Common myeloid progenitor, CD34-positive (primary cell): Measurements from ENCODE around the gene FMC1.
"Not testable (repeated sequence)": the region's sequence is repeated elsewhere in the genome, so short reads cannot be mapped to it uniquely, and the experiment has no call there.

ENCODE experiments used
- CTCF ChIA-PET: fragments of 350-600 bp; sonication (Branson Sonifier 250); formaldehyde crosslinking; loops from one replicate; lab custom pipeline; 2021; ENCODE audit warnings: antibody characterized with exemption; lab: Charles Lee
- POLR2A ChIA-PET: fragments of 350-600 bp; sonication (Branson Sonifier 250); formaldehyde crosslinking; loops from one replicate; lab custom pipeline; 2021; ENCODE audit warnings: antibody characterized with exemption; lab: Charles Lee
- DNase-seq, 3 donors: peaks; one replicate each; pipeline versions ENCODE4 v3.0.0 to v3.0.0-alpha.2; 2013
- H3K27ac ChIP-seq, 2 experiments: 1 replicate in 1 of 2; 2 replicates in 1 of 2; pipeline ENCODE4 v1.7.0; 2013; ENCODE audit warnings: inconsistent platforms in 2 of 2, low read length in 2 of 2, mild to moderate bottlenecking in 2 of 2, low read depth in 1 of 2, moderate library complexity in 1 of 2; ENCODE audit not compliant: severe bottlenecking in 2 of 2, insufficient read depth in 1 of 2, poor library complexity in 1 of 2
- H3K27me3 ChIP-seq, 5 experiments: replicated peaks in 2 of 5; 1 replicate in 3 of 5; 2 replicates in 2 of 5; pipeline versions ENCODE4 v1.6.1 to v1.7.0; 2013; ENCODE audit warnings: low read length in 4 of 5, mild to moderate bottlenecking in 2 of 5, moderate library complexity in 2 of 5, inconsistent platforms in 1 of 5; ENCODE audit not compliant: insufficient read depth in 5 of 5, control insufficient read depth in 4 of 5
- H3K36me3 ChIP-seq, 4 experiments: 1 replicate in 2 of 4; 2 replicates in 2 of 4; pipeline versions ENCODE4 v1.6.1 to v1.7.0; 2013; ENCODE audit warnings: low read length in 3 of 4, control low read depth in 1 of 4, mild to moderate bottlenecking in 1 of 4; ENCODE audit not compliant: control insufficient read depth in 4 of 4, insufficient read depth in 4 of 4
- H3K4me1 ChIP-seq, 4 experiments: 1 replicate in 3 of 4; 2 replicates in 1 of 4; pipeline versions ENCODE4 v1.6.1 to v1.7.1; 2013; ENCODE audit warnings: low read length in 3 of 4, mild to moderate bottlenecking in 3 of 4, control low read depth in 1 of 4, inconsistent platforms in 1 of 4, moderate library complexity in 1 of 4; ENCODE audit not compliant: control insufficient read depth in 4 of 4, insufficient read depth in 4 of 4; ENCODE audit errors: control extremely low read depth in 1 of 4
- H3K4me3 ChIP-seq, 7 experiments: 1 replicate in 4 of 7; 2 replicates in 3 of 7; pipeline versions ENCODE4 v1.5.1 to v1.7.0; 2013; ENCODE audit warnings: mild to moderate bottlenecking in 7 of 7, low read length in 6 of 7, moderate library complexity in 6 of 7, inconsistent platforms in 2 of 7, low read depth in 2 of 7, control low read depth in 1 of 7; ENCODE audit not compliant: insufficient read depth in 4 of 7, control insufficient read depth in 1 of 7; ENCODE audit errors: extremely low read depth in 1 of 7
- H3K9me3 ChIP-seq, 5 experiments: 1 replicate in 4 of 5; 2 replicates in 1 of 5; pipeline versions ENCODE4 v1.6.1 to v1.7.1; 2013; ENCODE audit warnings: low read length in 4 of 5, mild to moderate bottlenecking in 2 of 5, inconsistent platforms in 1 of 5, low read depth in 1 of 5, moderate library complexity in 1 of 5; ENCODE audit not compliant: control insufficient read depth in 4 of 5, insufficient read depth in 2 of 5; ENCODE audit errors: control extremely low read depth in 1 of 5
- WGBS: methylation state at CpG from one replicate; pipeline ENCODE4 v1.1.5; 2013; ENCODE audit not compliant: insufficient coverage; 5-methylcytosine and 5-hydroxymethylcytosine counted together

The FMC1 gene

DNA sequence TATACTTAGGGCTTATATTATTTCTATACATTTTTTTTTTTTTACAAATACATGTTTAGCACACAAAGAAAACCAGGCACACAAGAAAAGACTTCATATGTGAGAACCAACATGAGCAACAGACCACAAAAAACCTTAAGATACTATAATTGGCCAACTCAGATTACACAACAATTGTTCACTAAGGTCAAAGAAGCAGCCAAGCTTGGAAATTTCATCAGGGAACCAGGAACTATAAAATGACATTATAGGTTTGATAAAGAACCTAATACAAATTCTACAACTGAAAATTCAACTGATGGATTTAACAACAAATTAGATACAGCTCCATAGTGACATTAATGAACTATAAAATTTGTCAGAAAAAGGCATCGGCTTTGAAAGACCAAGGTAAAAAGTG is 14.2 kb downstream of the FMC1 start:
- CTCF ChIA-PET: interaction anchor here (0.6 to 5.7 kb wide), 6 partner anchors 9 to 61 kb away, joined by 3 to 14 read pairs (median 4); no protein-coding TSS in a partner anchor
- peaks cover 2 to 12% (median 8%) of the 10 kb centered on the region in 4 experiments for H3K36me3 ChIP-seq
- H3K4me3 ChIP-seq: no peak overlapping the region
- POLR2A ChIA-PET: no interaction called here
- peaks cover 0 to 10% (median 3%) of the 10 kb centered on the region in 4 experiments for H3K4me1 ChIP-seq
- no peaks in the 10 kb centered on the region for H3K27me3 ChIP-seq
- H3K27ac ChIP-seq: no peak overlapping the region
- no peaks in the 10 kb centered on the region for H3K9me3 ChIP-seq
- DNase-seq: no peak
- no CpG with 5 or more reads among the region's 1 CpG for WGBS

DNA sequence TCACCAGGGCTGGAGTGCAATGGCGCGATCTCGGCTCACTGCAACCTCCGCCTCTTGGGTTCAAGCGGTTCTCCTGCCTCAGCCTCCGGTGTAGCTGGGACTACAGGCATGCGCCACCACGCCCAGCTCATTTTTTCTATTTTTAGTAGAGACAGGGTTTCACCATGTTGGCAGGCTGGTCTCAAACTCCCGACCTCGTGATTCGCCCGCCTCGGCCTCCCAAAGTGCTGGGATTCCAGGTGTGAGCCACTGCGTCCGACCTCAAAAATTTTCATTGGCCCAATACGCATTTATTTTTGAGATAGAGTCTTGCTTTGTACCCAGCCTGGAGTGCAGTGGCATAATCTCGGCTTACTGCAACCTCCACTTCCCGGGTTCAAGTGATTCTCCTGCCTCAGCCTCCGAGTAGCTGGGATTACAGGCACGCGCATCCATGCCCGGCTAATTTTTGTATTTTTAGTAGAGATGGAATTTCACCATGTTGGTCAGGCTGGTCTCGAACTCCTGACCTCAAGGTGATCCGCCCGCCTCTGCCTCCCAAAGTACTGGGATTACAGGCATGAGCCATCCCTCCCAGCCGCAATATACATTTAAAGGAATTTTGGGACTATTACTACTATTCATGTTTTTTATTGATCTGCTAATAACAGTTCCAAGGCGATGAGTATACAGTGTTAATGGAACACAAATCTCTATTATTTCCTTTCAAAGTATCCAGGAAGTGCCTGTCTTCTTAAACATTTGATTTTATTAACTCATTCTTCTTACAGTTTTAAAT is 16.8 kb downstream of the FMC1 start:
- H3K9me3 ChIP-seq, DNase-seq, H3K36me3 ChIP-seq, H3K27me3 ChIP-seq, POLR2A ChIA-PET: not testable (repeated sequence)
- peak overlapping the region; percentile 97 to 98 for H3K27ac ChIP-seq
- peak overlapping the region in 6 of 7 experiments; percentile 78 to 97 (median 93) for H3K4me3 ChIP-seq
- WGBS: over 99% methylated on average over 21 of the region's 27 CpGs
- H3K4me1 ChIP-seq: peaks cover 9 to 30% (median 20%) of the 10 kb centered on the region in 4 experiments
- CTCF ChIA-PET: interaction anchor here (1.0 kb wide), 1 partner anchor 12 kb away, joined by 3 read pairs; no protein-coding TSS in a partner anchor

DNA sequence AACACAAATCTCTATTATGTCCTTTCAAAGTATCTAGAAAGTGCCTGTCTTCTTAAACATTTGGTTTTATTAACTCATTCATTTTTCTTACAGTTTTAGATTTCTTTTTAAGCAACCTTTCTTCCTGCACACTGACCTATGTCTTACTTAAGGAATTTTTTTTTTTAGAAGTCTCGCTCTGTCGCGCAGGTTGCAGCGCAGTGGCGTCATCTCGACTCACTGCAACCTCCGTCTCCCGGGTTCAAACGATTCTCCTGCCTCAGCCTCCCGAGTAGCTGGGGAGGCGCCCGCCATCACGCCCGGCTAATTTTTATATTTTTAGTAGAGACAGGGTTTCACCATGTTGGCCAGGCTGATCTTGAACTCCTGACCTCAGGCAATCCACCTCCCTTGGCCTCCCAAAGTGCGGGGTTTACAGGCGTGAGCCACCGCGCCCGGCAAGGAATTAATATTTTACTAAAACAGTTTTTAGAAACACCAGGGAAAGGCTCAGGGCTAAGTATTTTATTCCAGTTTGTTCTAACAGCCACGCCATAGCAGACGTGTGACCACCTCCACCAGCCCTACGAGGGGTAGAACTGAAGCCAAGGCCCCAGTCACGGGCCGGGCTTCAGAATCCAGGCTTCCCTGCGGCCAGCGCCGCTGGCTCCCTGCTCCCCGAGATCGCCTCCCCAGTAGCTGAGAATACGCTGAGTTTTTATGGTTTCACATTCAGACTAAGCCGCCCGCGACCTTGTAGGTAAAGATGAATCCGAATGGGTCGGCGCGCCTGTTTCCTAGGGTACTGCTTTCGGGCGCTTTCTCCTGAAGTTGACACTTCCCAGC is 17.6 kb downstream of the FMC1 start:
- Histone ChIP-seq H3K27ac (peak overlapping the region; percentile 97 to 98), H3K4me1 (peaks cover 11 to 33% (median 20%) of the 10 kb centered on the region in 4 experiments), H3K9me3 (no peaks in the 10 kb centered on the region), H3K4me3 (peak overlapping the region; percentile 78 to 97 (median 91)), H3K27me3 (no peaks in the 10 kb centered on the region), H3K36me3 (peaks cover 0 to 9% (median 5%) of the 10 kb centered on the region in 4 experiments)
- WGBS: under 1% methylated on average over 32 of the region's 39 CpGs
- DNase-seq: peak; percentile 29 to 58 (median 54)
- ChIA-PET POLR2A (interaction anchor here (0.6 to 2.0 kb wide), 4 partner anchors 9 to 992 kb away, joined by 3 to 15 read pairs (median 5); partner anchors contain the start of gene FMC1), CTCF (interaction anchor here (1.5 kb wide), 1 partner anchor 38 kb away, joined by 3 read pairs; no protein-coding TSS in a partner anchor)

DNA sequence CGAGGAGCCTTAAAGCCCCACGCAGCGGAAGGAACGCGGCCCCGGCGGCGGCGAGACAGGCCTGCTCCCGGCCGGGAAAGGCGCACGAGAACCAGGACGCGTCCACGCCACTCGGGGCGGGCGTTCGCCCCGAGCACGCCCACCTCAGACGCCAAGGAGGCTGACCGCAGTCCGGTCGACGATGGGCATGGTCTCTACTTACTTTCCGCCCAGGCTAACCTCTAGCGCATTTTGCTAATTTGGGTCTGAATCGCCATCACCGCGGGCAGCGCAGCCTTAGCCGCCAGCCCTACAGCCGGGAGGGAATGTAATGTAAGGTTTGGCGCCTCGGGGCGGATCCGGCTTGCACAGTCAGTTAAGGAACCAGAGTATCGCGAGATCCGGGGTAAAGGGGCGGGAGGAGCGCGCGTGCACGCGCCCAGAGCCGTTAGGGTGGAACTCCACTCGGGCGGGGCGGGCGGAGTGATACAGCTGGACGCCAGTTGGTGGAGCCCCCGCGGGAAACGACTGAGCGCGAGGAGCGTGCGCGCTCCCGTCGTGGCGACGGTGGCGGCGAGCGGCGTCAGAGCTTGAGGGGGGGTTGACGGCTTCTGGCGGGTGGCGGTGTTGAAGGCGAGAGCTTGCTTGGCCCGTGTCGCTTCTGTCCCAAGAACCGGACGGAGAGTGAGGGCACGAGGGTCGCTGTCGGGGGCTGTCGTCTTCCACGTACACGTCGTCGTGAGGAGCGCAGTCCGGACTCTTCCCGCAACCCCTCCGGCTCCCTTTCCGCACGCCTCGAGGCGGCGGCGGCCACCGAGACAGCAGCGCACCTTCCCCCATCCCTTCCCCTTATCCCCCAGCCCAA is 18.5 kb downstream of the FMC1 start, which contains the start of gene LUC7L2:
LUC7L2 (plus strand) TSS at position 529 of the 844 bp plus-strand sequence. CDS start 368 bp downstream, outside the sequence.
- peak within 1 kb of the TSS; percentile 97 to 98 for H3K27ac ChIP-seq
- peak within 1 kb of the TSS; percentile 78 to 97 (median 91) for H3K4me3 ChIP-seq
- H3K9me3 ChIP-seq: no peaks in the 10 kb centered on the region
- under 1% methylated on average over 85 of the region's 98 CpGs for WGBS
- peak; percentile 99 for DNase-seq
- POLR2A ChIA-PET: interaction anchor here (0.6 to 2.0 kb wide), 7 partner anchors 8 to 991 kb away, joined by 3 to 15 read pairs (median 3); partner anchors contain the start of gene FMC1
- H3K27me3 ChIP-seq: no peaks in the 10 kb centered on the region
- CTCF ChIA-PET: interaction anchor here (1.5 kb wide), 1 partner anchor 39 kb away, joined by 3 read pairs; no protein-coding TSS in a partner anchor
- H3K4me1 ChIP-seq: peaks cover 11 to 33% (median 20%) of the 10 kb centered on the region in 4 experiments
- peaks cover 0 to 17% (median 5%) of the 10 kb centered on the region in 4 experiments for H3K36me3 ChIP-seq

DNA sequence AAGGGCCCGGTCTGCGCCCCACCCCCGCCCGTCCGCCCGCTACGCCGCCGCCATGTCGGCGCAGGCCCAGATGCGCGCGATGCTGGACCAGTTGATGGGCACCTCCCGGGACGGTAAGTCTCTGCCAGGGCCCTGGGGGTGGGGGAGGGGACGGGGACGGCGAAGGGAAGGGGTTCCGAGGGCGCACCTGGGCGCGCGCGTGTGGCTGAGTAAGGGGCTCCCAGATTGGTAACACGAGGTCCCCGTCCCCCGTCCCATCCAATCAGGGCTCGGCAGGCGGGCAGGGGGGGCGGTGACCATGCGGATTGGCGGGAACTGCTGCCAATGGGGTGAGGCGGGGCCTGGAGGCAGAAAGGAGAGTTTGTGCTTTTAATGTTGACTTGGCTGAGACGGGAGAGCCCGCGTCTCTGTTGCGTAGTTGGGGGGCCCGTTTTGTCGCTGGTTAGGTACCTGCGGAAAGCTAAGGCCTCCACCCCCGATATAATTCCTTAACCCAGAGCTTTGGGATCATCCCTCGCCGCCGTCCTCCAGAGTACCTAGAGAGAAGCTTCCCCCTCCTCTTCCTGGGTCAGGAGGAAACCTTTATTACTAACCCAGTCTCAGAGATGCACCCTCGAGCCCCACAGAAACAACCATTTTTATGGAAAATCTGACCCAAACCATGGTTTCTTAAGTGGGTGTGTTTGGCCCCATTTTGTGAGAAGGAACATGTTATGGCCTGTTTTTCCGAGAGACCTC is 19.2 kb downstream of the FMC1 start:
- H3K4me3 ChIP-seq: peak overlapping the region; percentile 78 to 97 (median 91)
- H3K4me1 ChIP-seq: peaks cover 11 to 33% (median 17%) of the 10 kb centered on the region in 4 experiments
- no peaks in the 10 kb centered on the region for H3K27me3 ChIP-seq
- peak; percentile 94 to 98 (median 97) for DNase-seq
- H3K27ac ChIP-seq: peak overlapping the region; percentile 97 to 98
- no peaks in the 10 kb centered on the region for H3K9me3 ChIP-seq
- ChIA-PET POLR2A (interaction anchor here (0.7 to 2.0 kb wide), 6 partner anchors 9 to 20 kb away, joined by 3 to 15 read pairs (median 4); partner anchors contain the start of gene FMC1), CTCF (interaction anchor here (1.5 kb wide), 1 partner anchor 39 kb away, joined by 3 read pairs; no protein-coding TSS in a partner anchor)
- H3K36me3 ChIP-seq: peaks cover 2 to 22% (median 9%) of the 10 kb centered on the region in 4 experiments
- WGBS: 0% methylated on average over 25 of the region's 47 CpGs
